ENCODE data around the gene R3HDM1.
"Not testable (repeated sequence)": the region's sequence is repeated elsewhere in the genome, so short reads cannot be mapped to it uniquely, and the experiment has no call there.

GRCh38 chr2:135715086-135715485, 183.8 kb downstream of the R3HDM1 start:
- TF ChIP-seq POLR2A, CTCF (IDR thresholded peaks at IDR 0.05): not testable (repeated sequence)
